Gastrocnemius medialis (tissue), 4 donors: ENCODE measurements around the gene IQSEC1. TPM values are rescaled to one million over a fixed set of nuclear protein-coding genes. Genes with fewer than 3 reads are reported as not detected.

ENCODE experiments used
- ATAC-seq, 2 donors: fragments of 150-250 bp; one replicate each; pipeline ENCODE4 v1.9.1; 2016
- DNase-seq, 2 donors: peaks; one replicate each; pipeline ENCODE4 v3.0.0-alpha.2; 2019
- H3K27ac ChIP-seq, 4 donors: fragments of 200-600 bp; sonication (generic); 1 replicate in 1 of 4; 2 replicates in 3 of 4; pipeline ENCODE4 v1.5.1; 2016 to 2018; ENCODE audit warnings: mild to moderate bottlenecking in 2 of 4, moderate library complexity in 1 of 4
- H3K27me3 ChIP-seq, 3 donors: fragments of 200-600 bp; sonication (generic) in 2 of 3; 1 replicate in 1 of 3; 2 replicates in 2 of 3; pipeline versions ENCODE4 v1.5.1 to v1.6.0; 2016 to 2019; ENCODE audit warnings: mild to moderate bottlenecking in 1 of 3, moderate library complexity in 1 of 3
- H3K36me3 ChIP-seq, 2 donors: fragments of 200-600 bp; sonication (generic) in 1 of 2; one replicate each; pipeline ENCODE4 v1.5.1; 2017 to 2018
- H3K4me1 ChIP-seq, 2 donors: fragments of 200-600 bp; sonication (generic) in 1 of 2; one replicate each; pipeline ENCODE4 v1.5.1; 2016 to 2017; ENCODE audit warnings: mild to moderate bottlenecking in 2 of 2
- H3K4me3 ChIP-seq, 4 donors: fragments of 200-600 bp; sonication (generic) in 3 of 4; 1 replicate in 1 of 4; 2 replicates in 3 of 4; pipeline ENCODE4 v1.5.1; 2016 to 2019; ENCODE audit warnings: mild to moderate bottlenecking in 2 of 4
- H3K9me3 ChIP-seq, 3 donors: fragments of 200-600 bp; sonication (generic) in 2 of 3; 1 replicate in 1 of 3; 2 replicates in 2 of 3; pipeline ENCODE4 v1.5.1; 2016 to 2019
- CTCF ChIP-seq, 5 experiments: fragments of 450-650 bp in 3 of 5; fragments of 200-600 bp in 2 of 5; sonication (generic) in 2 of 5; IDR thresholded peaks in 4 of 5; conservative IDR thresholded peaks in 1 of 5; 1 replicate in 4 of 5; 2 replicates in 1 of 5; pipeline ENCODE4 v1.5.1; 2016 to 2019; ENCODE audit warnings: antibody characterized with exemption in 5 of 5, mild to moderate bottlenecking in 3 of 5, moderate library complexity in 3 of 5
- POLR2A ChIP-seq, 2 donors: fragments of 450-650 bp; IDR thresholded peaks; one replicate each; pipeline ENCODE4 v1.6.1; 2017; ENCODE audit warnings: antibody characterized with exemption in 2 of 2, mild to moderate bottlenecking in 2 of 2, moderate library complexity in 2 of 2
- in situ Hi-C, 4 donors: fragments of 200-750 bp; cut with MboI; loops; one replicate each; pipeline versions ENCODE4 v1.15.0 to v1.8.0; 2017; ENCODE audit warnings: low sequenced_read_pairs in 4 of 4
- intact Hi-C: fragments of 100-400 bp; cut with DNase I; formaldehyde crosslinking; loops from one replicate; pipeline ENCODE4 v1.15.1; 2023; ENCODE audit warnings: low total_unique reads
- total RNA-seq, 4 donors: library from RNA; depleted of rRNA; stranded (reverse); fragments of >200 nt; gene quantifications; one replicate each; pipeline versions ENCODE4 v1.1.0 to v1.2.3, GENCODE V29; 2016

The IQSEC1 gene
- total RNA-seq, 4 donors from 2014 or later: 15.2 to 31.3 (median 28.0) TPM

DNA sequence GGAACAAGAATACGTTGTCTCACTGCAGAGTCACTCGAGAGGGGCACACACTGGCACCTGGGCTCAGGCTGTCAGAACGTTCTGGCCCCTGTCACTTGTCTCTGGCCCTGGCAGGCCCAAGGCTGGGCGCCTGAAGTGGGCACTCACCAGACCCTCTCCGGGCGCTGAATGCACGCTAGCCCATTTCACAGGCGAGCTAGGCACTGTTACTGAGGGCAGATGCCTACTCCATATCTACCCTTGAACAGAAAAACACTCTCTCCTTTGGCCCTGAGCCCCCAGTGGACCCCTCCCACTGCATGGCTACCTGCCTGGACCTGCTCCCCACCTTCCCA is 42.3 kb upstream of the IQSEC1 start:
- Histone ChIP-seq H3K36me3 (no peaks in the 10 kb centered on the region), H3K4me1 (peaks cover 0 to 14% of the 10 kb centered on the region in 2 donors), H3K27ac (no peak overlapping the region), H3K27me3 (no peaks in the 10 kb centered on the region), H3K4me3 (no peak overlapping the region), H3K9me3 (no peaks in the 10 kb centered on the region)
- TF ChIP-seq POLR2A (IDR thresholded peaks at IDR 0.05): no peak
- no peak for TF ChIP-seq CTCF (IDR thresholded peaks at IDR 0.05 in 4 of 5, conservative IDR thresholded peaks at IDR 0.05 in 1 of 5)
- ATAC-seq: no peak
- in situ Hi-C loops: no loop called here
- no peak for DNase-seq
- intact Hi-C loops: no loop called here

GRCh38 chr3:13114811-13115575 is 41.8 kb upstream of the IQSEC1 start:
- in situ Hi-C loops: no loop called here
- Histone ChIP-seq H3K9me3 (no peaks in the 10 kb centered on the region), H3K36me3 (no peaks in the 10 kb centered on the region), H3K27me3 (no peaks in the 10 kb centered on the region), H3K27ac (no peak overlapping the region), H3K4me1 (peaks cover 0 to 14% of the 10 kb centered on the region in 2 donors), H3K4me3 (no peak overlapping the region)
- TF ChIP-seq POLR2A (IDR thresholded peaks at IDR 0.05) (no peak), CTCF (IDR thresholded peaks at IDR 0.05 in 4 of 5, conservative IDR thresholded peaks at IDR 0.05 in 1 of 5) (no peak)
- no peak for DNase-seq
- ATAC-seq: no peak
- intact Hi-C loops: no loop called here

GRCh38 chr3:13113346-13114330 is 40.4 kb upstream of the IQSEC1 start:
- H3K36me3 ChIP-seq: no peaks in the 10 kb centered on the region
- H3K27ac ChIP-seq: no peak overlapping the region
- ATAC-seq (no peak), DNase-seq (no peak)
- intact Hi-C loops: no loop called here
- in situ Hi-C loops: no loop called here
- no peak overlapping the region for H3K4me3 ChIP-seq
- H3K4me1 ChIP-seq: peaks cover 0 to 14% of the 10 kb centered on the region in 2 donors
- no peaks in the 10 kb centered on the region for H3K9me3 ChIP-seq
- no peak for TF ChIP-seq POLR2A (IDR thresholded peaks at IDR 0.05)
- no peak for TF ChIP-seq CTCF (IDR thresholded peaks at IDR 0.05 in 4 of 5, conservative IDR thresholded peaks at IDR 0.05 in 1 of 5)
- H3K27me3 ChIP-seq: no peaks in the 10 kb centered on the region

DNA sequence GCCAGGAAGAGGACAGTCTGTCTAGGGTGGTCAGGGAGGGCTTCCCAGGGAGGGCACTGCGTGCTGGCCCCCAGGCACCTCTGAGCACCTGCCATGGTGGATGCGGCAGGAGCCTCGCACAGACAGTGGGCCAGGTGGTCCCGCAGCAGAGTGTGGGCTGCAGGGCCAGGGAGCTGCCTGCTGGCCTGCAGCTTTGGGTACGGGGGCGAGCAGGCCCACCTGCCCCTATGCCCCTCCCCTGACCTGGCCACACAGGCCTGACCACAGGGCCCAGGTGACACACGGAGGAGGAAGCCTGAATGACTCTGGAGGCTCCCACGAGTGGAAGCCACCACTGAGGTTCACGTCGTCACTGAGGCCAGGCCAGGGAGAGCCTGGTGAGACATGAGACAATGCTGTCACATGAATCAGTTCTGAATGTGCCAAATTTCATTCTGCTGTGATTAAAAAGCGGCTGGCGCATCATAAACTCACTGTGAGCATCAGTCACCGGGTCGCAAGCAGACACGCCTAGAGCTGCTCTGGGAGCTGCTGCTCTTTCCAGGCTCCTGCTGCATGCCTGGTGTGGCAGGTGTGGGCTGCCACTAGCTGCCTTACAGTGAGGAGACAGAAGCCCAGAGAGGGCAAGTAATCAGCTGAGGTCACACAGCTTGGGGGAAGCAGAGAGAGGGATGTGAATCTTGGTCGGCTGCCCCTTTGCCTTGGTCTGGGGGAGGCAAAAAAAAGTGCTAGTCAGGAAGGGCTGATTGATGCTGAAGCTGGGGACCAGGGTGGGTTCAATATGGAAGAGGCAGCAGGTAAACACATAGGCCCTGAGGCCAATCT is 39.5 kb upstream of the IQSEC1 start:
- Histone ChIP-seq H3K4me3 (no peak overlapping the region), H3K4me1 (peaks cover 0 to 14% of the 10 kb centered on the region in 2 donors), H3K9me3 (no peaks in the 10 kb centered on the region), H3K27me3 (no peaks in the 10 kb centered on the region), H3K27ac (peak overlapping the region in 1 of 4 donors; percentile 54), H3K36me3 (no peaks in the 10 kb centered on the region)
- no peak for TF ChIP-seq CTCF (IDR thresholded peaks at IDR 0.05 in 4 of 5, conservative IDR thresholded peaks at IDR 0.05 in 1 of 5)
- no peak for TF ChIP-seq POLR2A (IDR thresholded peaks at IDR 0.05)
- no peak for ATAC-seq
- in situ Hi-C loops (no loop called here), intact Hi-C loops (no loop called here)
- no peak for DNase-seq
